GM19238 (cell line): ENCODE results near the gene MYO1G.
"Not testable (repeated sequence)": the region's sequence is repeated elsewhere in the genome, so short reads cannot be mapped to it uniquely, and the experiment has no call there.

Source experiments
- DNase-seq: peaks from one replicate; pipeline ENCODE4 v3.0.0; 2011; ENCODE audit warnings: low spot score; ENCODE audit not compliant: insufficient read length

The MYO1G gene

DNA sequence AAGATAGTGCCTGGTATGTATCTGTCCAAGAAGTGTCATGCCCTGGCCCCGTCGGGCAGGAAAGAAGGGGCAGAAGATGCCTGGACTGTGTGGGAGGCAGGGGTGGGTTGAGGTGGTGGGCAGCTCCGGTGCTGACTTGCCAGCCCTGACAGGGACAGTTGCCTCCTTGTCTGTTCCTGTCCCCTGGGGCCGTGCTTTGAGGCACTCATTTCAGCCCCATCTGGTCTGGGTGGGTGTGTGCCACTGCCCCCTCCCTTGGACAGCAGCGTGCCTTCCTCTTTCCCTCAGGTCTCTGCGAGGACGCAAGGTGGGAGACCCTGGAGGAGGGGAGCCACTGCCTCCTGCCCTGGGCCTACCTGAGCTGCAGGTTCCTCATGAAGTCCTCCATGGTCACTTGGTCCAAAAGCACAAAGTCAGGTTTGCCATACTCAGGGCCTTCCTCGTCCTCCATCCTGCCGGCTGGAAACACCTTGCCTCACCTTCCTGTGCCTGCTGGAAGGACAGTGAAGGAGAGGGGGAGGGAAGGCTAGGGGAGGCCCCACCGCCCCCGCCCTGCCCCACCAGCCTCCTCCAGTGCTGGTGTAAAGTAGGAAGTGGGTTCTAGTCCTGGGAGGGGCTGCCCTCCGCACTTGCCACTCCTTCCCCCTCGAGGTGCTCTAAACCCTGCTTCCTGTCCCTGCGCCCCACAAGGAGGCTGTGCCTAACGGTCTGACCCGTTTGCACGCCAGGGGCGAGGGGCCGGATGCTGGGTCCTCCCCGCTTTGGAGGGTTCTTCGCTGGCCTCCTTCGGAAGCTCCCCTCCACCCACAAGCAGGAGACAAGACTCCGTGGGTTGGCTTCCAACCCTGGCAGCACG is at the start of gene MYO1G:
Gene MYO1G, minus strand, starts transcription at position 505 of the 856 bp plus-strand sequence. Its CDS starts 54 bp downstream, at position 451.
- no peak for DNase-seq

DNA sequence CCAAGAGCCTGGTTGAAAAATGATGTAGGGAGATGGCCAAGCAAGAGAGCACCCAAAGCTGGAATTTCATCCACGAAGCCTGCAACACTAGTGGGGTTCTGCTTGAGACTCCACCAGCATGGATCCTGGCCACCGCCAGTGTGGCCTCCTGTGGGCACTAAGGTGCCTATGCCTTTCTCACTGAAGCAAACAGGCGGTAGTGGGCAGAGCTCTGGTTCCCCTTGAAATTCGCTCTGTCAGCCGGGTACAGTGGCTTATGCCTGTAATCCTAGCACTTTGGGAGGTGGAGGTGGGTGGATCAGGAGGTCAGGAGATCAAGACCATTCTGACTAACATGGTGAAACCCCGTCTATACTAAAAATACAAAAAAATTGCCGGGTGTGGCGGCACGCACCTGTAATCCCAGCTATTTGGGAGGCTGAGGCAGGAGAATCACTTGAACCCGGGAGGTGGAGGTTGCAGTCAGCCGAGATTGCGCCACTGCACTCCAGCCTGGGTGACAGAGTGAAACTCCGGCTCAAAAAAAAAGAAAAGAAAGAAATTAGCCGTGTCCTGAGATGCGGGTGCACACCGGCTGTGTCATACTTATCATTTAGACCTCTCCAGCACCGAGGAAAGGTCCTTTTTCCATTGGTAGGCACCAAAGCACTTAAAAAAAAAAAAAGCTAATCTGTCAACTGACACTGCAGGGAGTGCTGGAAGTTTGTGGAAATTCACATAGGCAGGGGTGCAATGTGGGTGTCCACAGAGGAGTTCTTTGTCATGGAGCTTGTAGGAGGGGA is 49.5 kb upstream of the MYO1G start:
- DNase-seq: no peak

DNA sequence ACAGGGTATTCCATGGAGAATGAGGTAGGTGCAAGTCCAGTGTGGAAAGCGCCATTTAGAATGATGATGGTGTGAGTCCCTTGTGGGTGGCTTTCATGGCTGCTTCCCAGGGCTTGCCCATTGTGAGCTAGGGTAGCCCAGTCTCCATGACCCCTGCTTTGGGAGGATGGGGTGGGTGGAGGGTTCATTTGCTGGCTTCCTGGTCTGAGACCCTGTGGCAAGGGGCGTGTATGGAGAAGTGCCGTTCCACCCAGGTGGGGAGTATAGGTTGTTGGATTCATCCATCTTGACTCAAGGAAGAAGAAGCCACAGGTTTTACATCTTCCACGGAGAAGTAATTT is 48.9 kb upstream of the MYO1G start:
- no peak for DNase-seq

DNA sequence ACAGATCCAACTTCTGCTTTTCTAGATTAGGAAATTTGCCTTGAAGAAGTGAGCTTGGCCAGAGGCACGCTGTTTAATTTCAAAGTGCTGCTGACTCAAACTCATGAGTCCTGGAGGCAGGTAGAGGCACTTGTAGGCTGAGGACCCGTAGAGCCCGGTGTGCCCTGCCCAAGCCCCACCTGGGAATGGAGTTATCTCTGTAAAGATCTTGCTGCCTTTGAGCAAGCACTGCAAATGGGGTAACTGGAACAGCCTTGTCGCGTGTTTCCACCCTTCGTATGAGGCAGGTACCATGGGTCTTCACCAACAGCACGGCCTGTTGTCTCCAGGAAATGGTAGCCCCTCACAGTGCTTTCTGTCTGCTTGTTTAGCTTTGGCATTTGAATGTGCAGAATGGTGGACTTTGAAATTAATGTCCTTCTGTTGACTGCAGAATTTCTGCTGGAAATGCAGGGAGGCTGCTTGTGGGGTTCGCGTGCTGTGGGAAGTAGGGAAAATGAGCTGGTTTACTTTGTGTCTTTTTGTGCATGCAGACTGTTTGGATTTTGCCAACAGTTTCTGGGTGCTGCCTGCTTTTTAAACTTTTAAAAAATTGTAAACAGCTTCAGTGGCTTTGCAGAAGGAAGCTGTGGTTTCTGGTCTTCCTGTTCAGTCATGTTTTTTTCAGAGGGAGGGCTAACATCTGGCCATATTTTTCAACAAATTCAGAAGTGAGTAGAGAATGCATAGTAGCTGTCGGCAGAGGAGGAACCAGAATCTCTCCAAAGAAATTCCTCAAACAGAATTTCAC is 48.4 kb upstream of the MYO1G start:
- no peak for DNase-seq

DNA sequence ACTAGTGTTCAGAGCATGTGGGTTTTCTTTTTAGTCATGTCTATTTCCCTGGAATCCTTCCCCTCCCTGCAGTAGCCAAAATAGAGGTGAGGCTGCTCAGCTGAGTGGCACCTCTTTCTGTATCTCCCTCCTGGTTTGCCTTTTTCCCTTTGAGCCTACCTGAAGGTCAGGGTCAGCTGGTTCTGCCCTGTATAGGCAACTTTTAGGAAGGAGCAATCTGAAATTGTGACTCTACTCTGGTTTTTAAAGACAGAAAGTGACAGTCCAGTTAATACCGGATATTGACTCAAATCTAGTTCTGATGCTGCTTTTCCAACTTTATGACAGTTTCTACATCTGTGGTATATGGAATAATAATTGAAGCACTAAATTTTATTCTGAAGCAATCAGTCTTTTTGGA is 47.2 kb upstream of the MYO1G start:
- DNase-seq: no peak

DNA sequence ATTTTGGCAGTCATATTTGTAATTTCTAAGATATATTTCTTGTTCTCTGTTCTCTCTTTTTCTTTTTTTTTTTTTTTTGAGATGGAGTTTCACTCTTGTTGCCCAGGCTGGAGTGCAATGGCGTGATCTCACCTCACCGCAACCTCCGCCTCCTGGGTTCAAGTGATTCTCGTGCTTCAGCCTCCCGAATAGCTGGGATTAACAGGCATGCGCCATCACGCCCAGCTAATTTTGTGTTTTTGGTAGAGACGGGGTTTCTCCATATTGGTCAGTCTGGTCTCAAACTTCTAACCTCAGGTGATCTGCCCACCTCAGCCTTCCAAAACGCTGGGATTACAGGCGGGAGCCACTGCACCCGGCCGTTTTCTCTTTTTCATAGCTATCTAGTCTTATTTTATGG is 46.7 kb upstream of the MYO1G start:
- not testable (repeated sequence) for DNase-seq

DNA sequence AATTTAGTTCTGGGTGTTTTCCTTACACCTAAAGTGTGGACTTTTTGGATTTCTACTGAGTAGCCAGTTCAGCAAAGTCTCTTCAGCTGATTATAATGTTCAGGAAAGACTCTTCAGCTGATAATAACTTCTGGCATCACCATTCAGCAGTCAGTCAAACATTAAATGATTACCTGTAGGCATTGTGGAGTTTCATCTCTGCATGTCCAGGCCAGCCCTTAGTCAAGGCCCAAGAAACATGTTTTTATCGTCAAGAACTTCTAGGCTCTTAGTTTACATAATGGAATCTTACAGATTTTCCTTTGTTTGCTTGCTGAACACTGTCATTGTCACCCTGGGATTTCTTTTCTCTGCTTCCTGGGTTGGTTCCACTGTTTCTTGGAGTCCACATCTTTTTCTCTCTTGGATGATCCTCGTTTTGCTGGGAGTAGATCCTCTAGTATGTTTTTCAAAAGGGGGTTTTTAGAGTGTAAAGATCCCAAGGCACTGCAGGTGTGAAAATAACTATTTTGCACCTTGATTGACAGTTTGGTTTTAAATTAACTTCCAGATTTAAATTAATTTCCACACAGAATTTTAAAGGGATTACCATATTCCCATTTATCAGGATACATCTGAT is 45.4 kb upstream of the MYO1G start:
- no peak for DNase-seq

DNA sequence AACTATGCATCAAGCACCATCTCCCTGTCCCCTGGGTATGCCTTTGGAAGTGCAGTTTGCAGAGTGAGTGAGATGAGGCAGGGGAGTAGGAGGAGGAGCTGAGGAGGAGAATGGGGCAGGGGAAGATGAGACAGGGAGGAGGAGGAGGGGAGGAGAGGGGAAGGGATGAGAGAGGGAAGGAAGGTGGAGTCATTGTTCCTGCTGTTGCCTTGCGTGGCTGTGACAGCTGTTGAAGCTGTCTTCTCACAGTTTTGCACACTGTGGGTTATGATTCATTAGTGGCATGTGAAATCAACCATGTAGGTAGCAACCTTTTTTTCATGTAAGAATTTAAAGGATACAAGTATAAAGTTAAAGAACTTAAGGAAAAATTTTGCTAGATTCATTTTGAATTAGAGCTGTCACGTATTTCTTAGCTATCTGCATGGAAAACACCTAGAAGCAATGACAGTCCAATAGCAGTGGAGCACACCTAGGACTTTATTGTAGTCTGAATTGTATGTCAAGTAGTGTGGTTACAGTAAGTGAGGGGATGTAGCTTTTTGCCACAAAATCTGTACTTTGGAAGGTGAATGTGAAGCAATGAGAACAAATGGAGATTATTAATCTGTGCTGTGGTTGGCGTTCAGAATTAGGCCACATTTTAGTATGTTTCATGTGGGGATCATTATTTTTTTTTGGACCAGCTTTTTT is 42.9 kb upstream of the MYO1G start:
- DNase-seq: no peak

DNA sequence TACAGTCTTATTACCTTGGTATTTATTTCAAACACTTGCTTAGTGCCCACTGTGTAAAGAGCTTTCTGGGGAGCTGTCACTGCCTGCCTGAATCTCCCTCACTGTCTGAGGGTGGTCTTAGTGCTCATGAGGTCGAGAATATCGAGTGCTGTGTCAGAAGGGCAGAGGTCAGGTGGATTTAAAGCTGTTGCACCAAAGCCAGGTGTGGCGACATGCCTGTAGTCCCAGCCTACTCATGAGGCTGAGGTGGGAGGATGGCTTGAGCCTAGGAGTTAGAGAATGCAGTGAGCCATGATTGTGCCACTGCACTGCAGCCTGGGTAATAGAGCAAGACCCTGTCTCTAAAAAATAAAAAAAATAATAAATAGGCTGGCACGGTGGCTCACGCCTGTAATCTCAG is 42.1 kb upstream of the MYO1G start:
- no peak for DNase-seq

DNA sequence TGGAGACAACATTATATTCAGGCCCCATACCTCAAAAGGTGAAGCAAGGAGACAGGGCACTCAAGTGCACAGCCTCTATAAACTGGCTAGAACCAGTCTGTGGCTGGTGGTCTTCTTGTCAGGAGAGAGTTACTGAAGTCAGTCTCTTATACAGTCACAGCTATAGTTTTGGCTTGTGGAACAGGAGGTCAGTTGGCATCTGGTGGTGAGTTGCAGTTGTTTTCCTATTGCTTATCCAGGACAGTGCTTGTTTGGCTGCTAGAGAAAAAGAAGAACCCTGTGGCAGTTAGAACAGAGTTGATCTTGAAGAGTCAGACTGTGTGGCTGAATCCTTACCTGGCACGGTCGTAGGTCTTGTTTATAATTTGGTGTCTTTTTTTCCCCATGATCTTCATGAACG is 38.4 kb upstream of the MYO1G start:
- DNase-seq: no peak

DNA sequence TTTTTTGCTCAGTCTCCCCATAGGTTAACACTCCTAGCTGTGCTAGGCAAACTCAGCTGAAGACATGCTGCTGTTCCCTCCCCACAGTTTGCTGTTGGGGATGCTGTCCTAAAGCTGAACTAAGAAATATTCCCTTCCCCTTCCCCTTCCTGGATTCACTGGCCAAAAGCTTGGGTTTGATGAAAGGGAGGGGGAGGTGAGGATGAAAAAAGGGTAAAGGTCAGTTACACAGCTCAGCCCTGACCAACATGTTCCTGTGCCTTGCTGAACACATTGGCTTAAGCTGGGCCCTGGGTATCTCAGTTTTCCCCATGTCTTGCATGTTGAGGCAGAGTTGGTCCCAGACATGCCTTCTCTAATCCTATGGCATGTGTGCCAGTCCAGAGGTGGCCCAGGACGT is 36.5 kb upstream of the MYO1G start:
- DNase-seq: no peak

DNA sequence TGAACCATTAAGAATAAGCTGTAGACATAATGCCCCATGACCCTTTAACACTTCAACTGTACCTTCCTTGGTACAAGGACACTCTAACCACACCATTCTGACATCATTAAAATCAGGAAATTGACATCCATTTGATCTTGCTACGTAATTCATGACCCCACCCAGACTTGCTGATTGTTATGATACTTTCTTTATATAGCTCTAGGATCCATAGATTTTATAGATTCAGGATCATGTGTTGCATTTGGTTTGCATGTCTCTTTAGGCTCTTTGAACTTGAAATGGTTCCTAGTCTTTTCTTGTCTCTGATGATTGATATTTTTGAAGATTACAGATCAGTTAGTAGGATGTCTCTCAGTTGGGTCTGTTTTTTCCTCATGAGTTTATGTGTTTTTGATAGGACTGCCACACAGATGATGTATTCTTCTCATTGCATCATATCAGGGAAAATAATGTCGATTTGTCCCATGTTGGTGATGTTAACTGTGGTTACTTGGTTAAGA is 34.7 kb upstream of the MYO1G start:
- no peak for DNase-seq

DNA sequence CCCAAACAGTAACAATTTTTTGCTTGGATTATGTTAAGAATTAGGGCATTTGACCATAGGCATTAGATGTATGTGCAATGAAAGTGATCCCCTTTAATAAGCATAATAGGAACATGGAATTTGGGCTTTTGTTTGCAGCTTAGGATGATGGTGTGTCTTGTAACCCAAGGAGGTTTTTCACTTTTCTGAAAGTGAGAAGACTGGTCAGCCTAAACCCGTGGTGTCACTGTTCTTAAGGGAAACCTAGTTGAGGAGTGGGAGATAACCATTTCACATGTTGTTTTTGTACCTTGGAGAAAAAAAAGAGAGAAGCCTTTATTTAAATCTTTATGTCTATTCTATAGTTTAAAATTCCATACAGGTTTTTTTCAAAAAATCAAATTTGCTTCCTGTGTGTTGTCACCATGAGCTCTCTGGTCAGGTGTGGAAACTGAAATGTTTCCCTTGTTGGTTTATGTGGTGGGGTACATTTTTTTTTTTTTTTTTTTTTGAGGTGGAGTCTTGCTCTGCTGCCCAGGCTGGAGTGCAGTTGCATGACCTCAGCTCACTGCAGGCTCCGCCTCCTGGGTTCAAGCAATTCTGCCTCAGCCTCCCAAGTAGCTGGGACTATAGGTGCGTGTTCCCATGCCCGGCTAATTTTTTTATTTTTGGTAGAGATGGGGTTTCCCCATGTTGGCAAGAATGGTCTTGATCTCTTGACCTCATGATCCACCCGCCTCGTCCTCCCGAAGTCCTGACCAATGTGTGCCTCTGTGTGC is 28.9 kb upstream of the MYO1G start:
- DNase-seq: no peak

DNA sequence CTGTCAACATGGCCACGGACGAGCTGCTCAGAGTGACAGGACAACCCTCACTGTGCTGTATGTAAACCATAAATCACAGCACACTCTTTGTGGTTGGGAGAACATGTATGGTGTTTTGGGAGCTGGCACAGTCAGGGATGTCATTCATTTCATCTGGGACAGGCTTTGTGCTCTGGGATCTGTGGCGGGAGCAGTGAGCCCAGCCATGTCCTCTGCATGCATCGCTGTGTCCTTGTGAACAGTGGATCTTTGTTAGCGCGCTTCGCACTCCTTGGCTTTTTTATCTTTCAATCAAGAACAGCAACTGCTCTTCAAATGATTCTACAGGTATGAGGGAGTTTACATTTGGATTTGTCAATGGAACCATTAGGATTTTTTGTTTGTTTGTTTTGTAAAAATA is 28.3 kb upstream of the MYO1G start:
- DNase-seq: no peak

DNA sequence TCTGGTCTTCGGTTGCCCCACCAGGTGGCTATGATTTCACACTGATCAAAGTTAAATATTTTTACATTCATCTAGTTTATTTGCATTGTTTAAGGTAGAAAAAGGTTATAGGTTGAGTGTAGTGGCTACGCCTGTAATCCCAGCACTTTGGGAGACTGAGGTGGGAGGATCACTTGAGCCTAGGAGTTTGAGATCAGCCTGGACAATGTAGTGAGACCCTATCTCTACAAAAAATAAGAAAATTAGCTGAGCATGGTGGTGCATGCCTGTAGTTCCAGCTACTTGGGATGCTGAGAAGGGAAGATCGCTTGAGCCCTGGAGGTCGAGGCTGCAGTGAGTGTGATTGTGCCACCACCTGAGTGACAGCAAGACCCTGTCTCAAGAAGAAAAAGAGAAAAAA is 25.0 kb upstream of the MYO1G start:
- no peak for DNase-seq

DNA sequence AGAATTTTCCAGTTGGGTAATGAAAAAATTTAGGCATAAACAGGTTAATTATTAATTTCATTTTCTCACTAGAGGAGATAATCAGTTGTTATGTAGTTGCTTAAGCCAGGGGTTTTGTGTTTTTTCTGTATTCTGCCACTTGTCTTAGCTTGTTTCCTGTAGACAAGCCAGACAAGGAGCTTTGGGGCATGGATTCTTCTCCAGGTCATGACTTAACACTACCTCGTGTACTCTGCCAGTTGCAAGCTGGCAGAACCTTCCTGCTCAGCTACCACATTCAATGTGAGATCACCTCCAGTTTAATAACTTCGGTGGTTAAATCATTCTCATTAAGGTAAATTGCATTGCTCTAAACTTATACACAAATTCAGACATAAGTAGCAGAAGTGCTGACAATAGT is 23.0 kb upstream of the MYO1G start:
- no peak for DNase-seq

DNA sequence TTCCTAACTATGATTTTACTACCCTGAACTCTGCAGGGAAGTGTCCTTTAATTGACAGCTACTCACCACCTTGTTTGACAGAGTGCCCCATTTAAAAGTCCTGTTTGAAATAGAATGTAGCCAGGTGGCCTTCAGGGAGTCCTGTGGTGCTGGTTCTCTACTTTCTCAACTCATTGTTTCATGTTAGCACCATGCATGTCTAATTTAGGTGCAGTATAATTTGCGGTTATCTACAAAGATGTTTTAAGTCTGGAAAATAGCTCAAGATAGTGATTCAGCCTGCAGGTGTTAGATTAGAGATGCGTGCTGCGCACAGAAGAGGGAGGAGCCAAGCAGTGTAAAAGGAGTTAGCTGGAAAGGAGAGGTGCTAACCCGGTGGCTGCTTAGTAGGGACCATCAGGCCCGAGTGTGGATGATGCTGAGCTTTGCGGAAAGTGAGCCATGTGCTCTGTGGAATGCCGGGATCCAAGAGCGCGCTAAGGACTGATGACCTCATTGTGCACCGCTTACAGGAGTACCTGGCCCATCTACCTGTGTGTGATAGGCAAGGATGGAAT is 22.4 kb upstream of the MYO1G start:
- peak; percentile 20 for DNase-seq

DNA sequence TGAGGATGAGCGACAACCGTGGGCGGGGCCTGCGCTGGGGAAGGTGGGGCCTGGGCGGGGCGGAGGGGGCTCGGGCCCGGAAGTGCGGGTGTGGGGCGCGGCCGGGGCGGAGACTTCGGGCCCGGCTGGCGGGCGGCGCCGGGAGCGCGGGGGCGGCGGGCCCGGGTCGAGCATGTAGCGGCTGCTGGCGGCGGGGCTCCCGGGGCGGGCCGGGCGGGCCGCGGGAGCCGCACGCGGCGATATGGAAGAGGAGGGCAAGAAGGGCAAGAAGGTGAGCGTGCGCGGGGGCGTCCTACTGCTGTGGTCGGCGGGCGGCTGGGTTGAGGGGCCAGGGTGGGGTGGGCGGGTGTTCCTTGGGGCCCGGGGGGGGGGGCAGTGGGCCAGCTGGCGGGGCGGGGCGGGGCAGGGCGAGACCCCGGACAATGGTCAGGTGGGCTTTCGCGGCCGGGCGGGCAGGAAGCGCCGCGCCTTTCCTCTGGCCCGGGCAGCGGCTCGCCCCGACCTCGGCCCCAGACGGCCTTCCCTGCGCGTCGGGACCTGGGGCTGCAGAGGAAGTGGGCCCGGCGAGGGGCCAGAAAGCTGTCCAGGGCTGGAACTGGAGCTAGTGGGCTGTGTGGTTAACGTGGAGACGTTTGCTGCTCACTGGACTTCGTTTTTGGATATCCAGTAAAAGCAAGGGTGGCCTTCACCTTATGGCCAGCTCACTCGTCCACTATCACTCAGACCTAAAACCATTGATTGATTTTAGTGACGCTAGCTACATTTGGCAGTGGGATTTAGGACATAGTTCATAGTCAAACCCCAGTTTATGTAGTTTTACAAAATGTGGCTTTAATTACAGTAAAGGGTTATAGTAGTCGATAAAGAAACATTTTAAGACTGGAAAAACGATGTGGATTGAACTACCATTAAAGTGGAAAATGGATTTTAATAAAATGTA is 21.5 kb upstream of the MYO1G start, which contains the start of gene CCM2:
Gene CCM2, plus strand, starts transcription at position 109 of the 940 bp plus-strand sequence. Its CDS starts 133 bp downstream, at position 242.
- DNase-seq: peak; percentile 34
